ENCODE data around the gene SYNE2. TPM values are rescaled to one million over a fixed set of nuclear protein-coding genes. Genes with fewer than 3 reads are reported as not detected.

SYNE2 gene
- total RNA-seq, 1 experiment from 2014 or later: 16.0 TPM

- no TSS peak for BruUV-seq (replicated peaks)
- no peaks in the 10 kb centered on the region for H3F3A ChIP-seq (ENCODE audit: low read length, unreplicated experiment)
- CTCF ChIA-PET: interaction anchor here (0.6 kb wide), 1 partner anchor 147 kb away, joined by 10 read pairs; no protein-coding TSS in a partner anchor
Measured at GRCh38 chr14:64196056-64196455, 343.3 kb downstream of the SYNE2 start.

GRCh38 chr14:64196814-64197411 is 344.1 kb downstream of the SYNE2 start:
- ChIA-PET POLR2A (ENCODE audit: unreplicated experiment) (no interaction called here), CTCF (interaction anchor here (0.6 kb wide), 1 partner anchor 148 kb away, joined by 10 read pairs; no protein-coding TSS in a partner anchor)
- Histone ChIP-seq H3K9me2 (replicated peaks; ENCODE audit: low read length) (no peaks in the 10 kb centered on the region), H2AFZ (ENCODE audit: low read length) (no peak overlapping the region), H3K27me3 (ENCODE audit: low read length) (no peaks in the 10 kb centered on the region), H3K9ac (ENCODE audit: low read length) (no peak overlapping the region), H4K20me1 (ENCODE audit: low read length) (no peaks in the 10 kb centered on the region), H3K4me1 (ENCODE audit: insufficient read depth, low read length) (peaks cover 4% of the 10 kb centered on the region; the same call in 1 of the 2 replicates), H3K79me2 (ENCODE audit: low read length) (no peaks in the 10 kb centered on the region), H3K9me3 (ENCODE audit: low read length) (no peaks in the 10 kb centered on the region), H3K4me3 (ENCODE audit: low read length) (no peak overlapping the region), H3K4me2 (ENCODE audit: low read length) (no peak overlapping the region), H3K36me3 (ENCODE audit: low read depth, low read length) (no peaks in the 10 kb centered on the region), H3K27ac (ENCODE audit: low read length) (no peak overlapping the region), H3F3A (ENCODE audit: low read length, unreplicated experiment) (no peaks in the 10 kb centered on the region)
- ATAC-seq: no peak
- DNase-seq: no peak
- TF ChIP-seq EZH2phosphoT487 (IDR thresholded peaks at IDR 0.05; ENCODE audit: borderline replicate concordance, low read length): no peak
- TF ChIP-seq EZH2 (IDR thresholded peaks at IDR 0.05; ENCODE audit: low read length, unreplicated experiment): no peak
- TF ChIP-seq CTCF (conservative IDR thresholded peaks at IDR 0.05; ENCODE audit: low read depth, low read length): no peak
- no TSS peak for BruUV-seq (replicated peaks)
- intact Hi-C loops (cut with micrococcal nuclease): no loop called here

More at GRCh38 chr14:64196056-64196455, 343.3 kb downstream of the SYNE2 start:
- Histone ChIP-seq H3K36me3 (ENCODE audit: low read depth, low read length) (no peaks in the 10 kb centered on the region), H3K79me2 (ENCODE audit: low read length) (no peaks in the 10 kb centered on the region), H3K9me3 (ENCODE audit: low read length) (no peaks in the 10 kb centered on the region), H3K4me1 (ENCODE audit: insufficient read depth, low read length) (peaks cover 4% of the 10 kb centered on the region; the same call in 1 of the 2 replicates), H3K4me2 (ENCODE audit: low read length) (no peak overlapping the region), H2AFZ (ENCODE audit: low read length) (no peak overlapping the region), H3K9me2 (replicated peaks; ENCODE audit: low read length) (no peaks in the 10 kb centered on the region), H3K27ac (ENCODE audit: low read length) (no peak overlapping the region), H3K27me3 (ENCODE audit: low read length) (no peaks in the 10 kb centered on the region), H3K9ac (ENCODE audit: low read length) (no peak overlapping the region), H3K4me3 (ENCODE audit: low read length) (no peak overlapping the region), H4K20me1 (ENCODE audit: low read length) (no peaks in the 10 kb centered on the region)
- intact Hi-C loops (cut with micrococcal nuclease): no loop called here
- DNase-seq (no peak), ATAC-seq (no peak)
- POLR2A ChIA-PET (ENCODE audit: unreplicated experiment): no interaction called here
- no peak for TF ChIP-seq EZH2 (IDR thresholded peaks at IDR 0.05; ENCODE audit: low read length, unreplicated experiment)
- TF ChIP-seq CTCF (conservative IDR thresholded peaks at IDR 0.05; ENCODE audit: low read depth, low read length): no peak

- ChIA-PET CTCF (no interaction called here), POLR2A (ENCODE audit: unreplicated experiment) (no interaction called here)
- intact Hi-C loops (cut with micrococcal nuclease): no loop called here
- Histone ChIP-seq H3K36me3 (ENCODE audit: low read depth, low read length) (no peaks in the 10 kb centered on the region), H3K27me3 (ENCODE audit: low read length) (no peaks in the 10 kb centered on the region), H3K27ac (ENCODE audit: low read length) (no peak overlapping the region), H3K4me2 (ENCODE audit: low read length) (no peak overlapping the region), H3K4me3 (ENCODE audit: low read length) (no peak overlapping the region), H3K9ac (ENCODE audit: low read length) (no peak overlapping the region), H3F3A (ENCODE audit: low read length, unreplicated experiment) (no peaks in the 10 kb centered on the region), H4K20me1 (ENCODE audit: low read length) (no peaks in the 10 kb centered on the region), H2AFZ (ENCODE audit: low read length) (no peak overlapping the region), H3K79me2 (ENCODE audit: low read length) (no peaks in the 10 kb centered on the region), H3K4me1 (ENCODE audit: insufficient read depth, low read length) (no peaks in the 10 kb centered on the region), H3K9me2 (replicated peaks; ENCODE audit: low read length) (no peaks in the 10 kb centered on the region), H3K9me3 (ENCODE audit: low read length) (no peaks in the 10 kb centered on the region)
- no peak for TF ChIP-seq CTCF (conservative IDR thresholded peaks at IDR 0.05; ENCODE audit: low read depth, low read length)
- DNase-seq (no peak), ATAC-seq (no peak)
- BruUV-seq (replicated peaks): no TSS peak
Measured at GRCh38 chr14:64197996-64198395, 345.2 kb downstream of the SYNE2 start.

Data from PC-3 (cell line).